ENCODE results near the gene CD7.

CD7 gene

DNA sequence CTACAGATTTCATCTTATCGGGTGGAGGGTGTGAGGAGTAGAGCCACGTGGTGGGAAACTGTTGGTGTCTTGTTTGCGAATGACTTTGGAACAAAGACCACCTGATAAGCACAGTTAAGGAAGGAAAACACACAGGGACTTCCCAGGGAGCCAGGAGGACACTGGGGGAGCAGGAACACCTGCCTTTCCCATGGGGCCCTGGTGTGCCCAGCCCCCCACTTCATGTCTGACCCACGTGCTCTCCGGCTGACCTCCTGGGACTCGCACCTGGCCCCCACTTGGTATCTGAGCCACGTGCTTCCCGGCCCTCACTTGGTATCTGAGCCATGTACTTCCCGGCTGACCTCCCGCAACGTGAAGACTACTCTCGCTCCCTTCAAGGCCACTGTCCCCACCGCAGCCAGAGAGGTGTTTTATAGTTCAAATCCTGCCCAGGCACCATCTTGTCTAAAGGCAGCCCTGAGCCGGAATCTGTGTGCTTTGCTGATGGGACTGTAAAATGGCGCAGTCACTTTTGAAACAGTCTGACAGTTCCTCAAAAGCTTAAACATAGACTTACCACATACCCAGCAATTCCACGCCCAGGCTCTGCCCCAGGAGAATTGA is 38.5 kb downstream of the CD7 start:
- no peak for DNase-seq (ENCODE audit: low spot score)

DNA sequence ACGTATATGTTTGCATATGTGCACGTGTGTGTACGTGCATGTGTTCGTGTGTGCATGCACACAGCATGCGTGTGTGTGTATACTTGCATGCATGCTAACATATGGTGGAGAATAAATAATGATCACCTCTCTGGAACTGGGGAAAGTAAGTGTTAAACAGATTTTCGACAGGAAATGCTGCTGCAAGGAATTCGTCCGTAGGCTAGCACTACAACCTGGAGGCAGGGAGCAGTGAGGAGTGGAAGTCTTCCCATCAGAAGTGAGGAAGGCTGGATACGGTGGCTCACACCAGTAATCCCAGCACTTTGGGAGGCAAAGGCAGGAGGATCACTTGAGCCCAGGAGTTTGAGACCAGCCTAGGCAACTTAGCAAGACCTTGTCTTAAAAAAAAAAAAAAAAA is 39.1 kb downstream of the CD7 start:
- no peak for DNase-seq (ENCODE audit: low spot score)

DNA sequence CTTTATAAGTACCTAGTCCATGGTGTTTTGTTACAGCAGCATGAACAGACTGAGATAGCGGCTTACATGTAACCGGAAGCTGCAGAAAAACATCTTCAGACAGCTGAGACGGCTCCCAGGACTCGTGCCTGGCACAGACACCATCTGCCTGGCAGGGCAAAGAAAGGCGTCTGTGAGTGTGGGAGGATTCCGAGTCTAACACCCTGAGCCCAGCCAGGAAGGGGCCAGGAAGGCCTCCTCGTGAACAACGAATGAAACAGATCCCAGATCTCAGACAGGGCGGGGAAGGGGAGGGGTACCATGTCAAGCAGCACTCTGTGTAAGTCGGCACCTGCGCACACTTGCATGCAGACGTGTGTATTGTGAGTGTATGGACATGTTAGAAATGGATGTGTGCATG is 39.6 kb downstream of the CD7 start:
- no peak for DNase-seq (ENCODE audit: low spot score)

DNA sequence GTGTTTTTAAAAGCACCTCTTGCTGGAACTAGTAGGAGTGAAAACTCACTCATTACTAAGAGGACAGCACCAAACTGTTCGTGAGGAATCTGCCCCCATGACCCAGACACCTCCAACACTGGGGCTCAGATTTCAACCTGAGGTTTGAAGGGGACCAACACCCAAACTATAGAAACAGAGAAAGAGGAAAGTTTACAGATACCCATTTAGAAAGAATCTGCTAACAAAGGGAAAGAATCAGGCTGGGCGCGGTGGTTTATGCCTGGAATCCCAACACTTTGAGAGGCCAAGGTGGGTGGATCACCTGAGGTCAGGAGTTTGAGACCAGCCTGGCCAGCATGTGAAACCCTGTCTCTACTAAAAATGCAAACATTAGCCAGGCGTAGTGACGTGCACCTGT is 40.5 kb downstream of the CD7 start:
- no peak for DNase-seq (ENCODE audit: low spot score)

DNA sequence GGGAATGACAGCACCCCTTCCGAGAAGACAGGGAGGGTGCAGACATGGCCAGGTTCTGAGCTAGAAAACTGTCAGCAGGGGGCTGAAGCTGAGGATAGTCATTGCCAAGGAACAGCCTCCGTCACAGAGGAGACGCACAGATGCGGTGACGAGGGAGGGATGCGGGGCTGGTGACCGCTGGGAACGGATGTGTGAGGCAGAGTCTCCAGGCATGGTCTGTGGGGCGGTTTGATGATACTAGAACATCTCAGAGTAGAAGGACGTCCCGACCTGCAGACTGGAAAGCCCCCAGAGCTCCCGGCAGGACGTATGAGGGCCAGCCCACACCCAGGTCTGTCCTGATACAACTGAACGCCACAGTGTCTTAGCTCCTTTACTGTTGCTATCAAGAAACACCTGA is 42.1 kb downstream of the CD7 start:
- no peak for DNase-seq (ENCODE audit: low spot score)

DNA sequence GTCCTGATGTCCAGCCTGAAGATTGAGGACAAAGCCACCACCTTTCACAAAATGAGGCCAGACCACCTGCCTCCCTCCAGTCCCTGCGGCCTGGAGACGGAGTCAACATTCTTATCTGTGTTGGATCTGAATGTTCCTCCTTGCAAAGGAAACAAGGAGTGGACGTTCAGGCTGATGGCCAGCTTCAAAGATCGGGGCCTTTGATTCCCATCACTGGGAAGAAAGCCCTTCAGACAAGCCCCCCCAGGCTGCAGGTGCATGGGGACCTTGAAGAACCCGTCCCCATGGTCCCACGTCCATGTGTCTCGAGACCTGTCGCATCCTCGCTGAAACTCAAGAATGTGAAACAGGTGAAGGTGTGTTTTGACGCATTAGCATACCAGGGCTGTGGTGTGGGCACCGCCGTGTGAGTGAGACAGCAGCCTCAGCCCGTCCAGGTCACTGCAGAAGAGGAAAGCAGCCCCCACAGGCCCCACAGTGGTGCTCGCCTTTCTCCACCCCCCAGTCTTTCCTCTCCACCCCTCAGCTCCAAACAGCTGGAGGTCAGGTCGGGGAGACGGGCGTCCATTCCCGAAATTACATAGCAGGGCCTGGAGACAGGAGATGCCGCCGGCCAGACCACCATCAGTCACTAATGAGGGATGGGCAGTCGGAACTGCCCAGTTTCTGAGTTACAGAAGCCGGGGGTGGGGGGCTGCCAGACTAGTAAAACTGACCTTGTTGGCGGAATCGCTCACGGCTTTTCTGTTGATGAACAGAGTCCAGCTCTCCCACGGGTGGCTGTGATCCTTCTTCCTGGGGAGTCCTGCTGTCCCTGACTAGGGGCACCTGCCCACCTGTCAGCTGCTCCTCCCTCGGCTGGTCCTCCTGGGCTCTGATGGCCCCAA is 43.0 kb downstream of the CD7 start:
- no peak for DNase-seq (ENCODE audit: low spot score)

DNA sequence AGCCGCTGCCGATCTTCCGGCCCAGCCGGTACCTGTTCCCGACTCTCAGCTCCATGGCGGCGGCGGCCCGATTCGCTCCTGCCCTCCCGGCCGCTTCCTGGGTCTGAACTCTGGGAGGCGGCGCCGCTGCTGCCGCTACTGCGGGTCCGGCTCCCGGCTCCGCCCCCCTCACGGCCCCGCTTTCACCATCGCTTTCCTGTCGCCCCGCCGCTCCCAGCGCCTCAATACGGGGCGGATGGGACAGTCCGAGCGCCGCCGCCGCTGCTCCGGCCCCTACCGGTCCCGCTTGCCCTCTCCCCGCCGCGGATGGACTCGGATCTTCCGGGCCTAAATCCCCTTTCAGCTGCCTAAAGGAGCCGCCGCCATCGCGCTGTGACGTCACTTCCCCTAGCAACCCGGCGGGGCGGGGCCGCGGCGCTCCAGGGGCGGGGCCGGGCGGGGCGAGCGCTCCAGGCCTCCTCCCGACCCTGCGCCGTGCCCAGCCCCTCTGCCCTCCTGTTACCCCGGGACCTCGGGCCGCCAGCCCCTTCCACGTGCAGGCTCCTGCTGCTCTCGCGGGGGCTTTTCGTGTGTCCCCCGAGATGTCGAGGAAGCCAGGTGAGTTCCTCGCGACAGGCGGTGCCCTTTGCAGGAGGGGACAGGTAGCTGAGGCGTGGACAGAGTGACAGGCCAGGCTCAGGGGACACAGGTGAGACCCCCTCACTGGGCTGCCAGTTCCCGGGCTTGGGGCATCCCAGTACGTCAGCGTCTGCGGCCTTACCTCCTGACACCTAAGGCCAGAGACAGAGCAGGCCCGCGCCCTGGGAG is 43.9 kb downstream of the CD7 start, which contains the start of gene CSNK1D:
TSS of gene CSNK1D (minus strand) at position 374 of the 807 bp plus-strand sequence. CDS start at position 55, 319 bp downstream.
- peak; percentile 77 for DNase-seq (ENCODE audit: low spot score)

DNA sequence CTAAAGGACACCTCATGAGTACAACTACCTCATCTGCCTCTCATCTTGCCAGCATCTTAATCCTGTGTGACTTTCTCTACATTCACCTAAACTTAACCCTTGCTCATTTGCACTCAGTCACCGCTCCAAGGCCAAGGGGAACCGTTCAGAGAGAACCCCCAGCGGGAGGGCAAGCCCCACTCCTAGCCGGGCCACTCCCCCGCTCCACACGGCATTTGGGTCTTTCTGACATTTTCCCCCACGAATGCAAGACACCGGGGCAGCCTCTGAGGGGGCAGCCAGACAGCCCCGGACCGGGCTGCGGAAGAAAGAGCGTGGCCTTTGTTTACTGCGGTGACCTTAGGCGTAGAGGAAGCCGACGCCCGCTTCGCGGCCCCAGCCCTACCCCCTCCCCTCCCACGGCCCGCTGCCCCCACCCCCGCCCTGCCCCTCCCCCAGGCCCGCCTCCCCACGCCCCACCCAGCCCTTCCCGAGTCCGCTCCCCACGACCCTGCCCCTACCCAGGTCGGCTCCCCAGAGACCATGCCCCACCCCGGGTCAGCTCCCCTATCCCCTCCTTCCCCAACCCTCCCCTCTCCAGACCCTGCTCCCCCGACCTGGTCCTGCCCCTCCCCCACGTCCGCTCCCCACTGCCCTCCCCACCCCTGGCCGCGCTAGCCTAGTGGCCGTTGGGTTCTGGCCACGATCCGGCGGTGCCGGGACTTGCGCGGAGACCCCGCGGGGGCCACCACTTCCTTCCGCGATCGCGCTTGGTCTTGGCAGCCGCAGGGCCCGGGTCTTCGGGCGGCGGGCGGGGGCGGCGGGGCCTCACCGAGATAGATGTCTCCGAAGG is 44.7 kb downstream of the CD7 start:
- no peak for DNase-seq (ENCODE audit: low spot score)

DNA sequence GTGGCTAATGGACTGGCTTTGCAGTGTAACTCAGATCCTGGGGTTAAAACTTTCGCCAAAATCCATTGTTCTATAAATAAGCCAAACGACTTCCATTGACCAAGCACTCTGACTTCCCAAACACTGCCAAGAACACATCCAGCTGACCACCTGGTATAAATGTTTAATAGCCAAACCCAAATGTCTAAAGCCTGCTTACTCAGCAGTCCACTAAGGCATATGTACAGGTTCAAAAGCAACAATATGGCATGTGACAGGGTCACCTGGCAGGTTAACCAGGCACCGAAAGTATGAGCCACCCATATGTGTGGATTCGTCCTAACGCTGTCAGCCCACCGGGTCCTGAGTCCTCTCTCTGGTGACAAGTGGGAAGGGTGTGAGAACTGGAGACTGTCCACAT is 46.0 kb downstream of the CD7 start:
- no peak for DNase-seq (ENCODE audit: low spot score)

DNA sequence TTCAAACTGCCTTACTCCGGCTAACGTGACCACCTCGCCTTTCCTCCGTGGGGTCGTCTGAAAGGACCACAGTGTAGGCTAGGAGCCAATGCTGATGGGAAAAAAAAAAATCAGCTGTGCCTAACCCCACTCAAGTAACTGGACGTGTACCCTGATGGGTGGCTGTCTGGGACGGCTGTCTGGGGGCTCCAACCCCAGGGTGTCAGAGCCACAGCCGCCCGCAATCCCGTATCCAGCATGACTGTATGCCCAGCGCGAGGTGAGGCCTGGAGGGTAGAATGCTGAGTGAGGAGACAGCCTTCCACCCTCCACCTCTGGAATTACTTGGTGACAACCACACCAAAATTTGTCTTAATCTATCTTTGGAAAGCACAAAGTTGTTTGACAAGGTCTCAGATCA is 46.8 kb downstream of the CD7 start:
- DNase-seq (ENCODE audit: low spot score) = no peak

DNA sequence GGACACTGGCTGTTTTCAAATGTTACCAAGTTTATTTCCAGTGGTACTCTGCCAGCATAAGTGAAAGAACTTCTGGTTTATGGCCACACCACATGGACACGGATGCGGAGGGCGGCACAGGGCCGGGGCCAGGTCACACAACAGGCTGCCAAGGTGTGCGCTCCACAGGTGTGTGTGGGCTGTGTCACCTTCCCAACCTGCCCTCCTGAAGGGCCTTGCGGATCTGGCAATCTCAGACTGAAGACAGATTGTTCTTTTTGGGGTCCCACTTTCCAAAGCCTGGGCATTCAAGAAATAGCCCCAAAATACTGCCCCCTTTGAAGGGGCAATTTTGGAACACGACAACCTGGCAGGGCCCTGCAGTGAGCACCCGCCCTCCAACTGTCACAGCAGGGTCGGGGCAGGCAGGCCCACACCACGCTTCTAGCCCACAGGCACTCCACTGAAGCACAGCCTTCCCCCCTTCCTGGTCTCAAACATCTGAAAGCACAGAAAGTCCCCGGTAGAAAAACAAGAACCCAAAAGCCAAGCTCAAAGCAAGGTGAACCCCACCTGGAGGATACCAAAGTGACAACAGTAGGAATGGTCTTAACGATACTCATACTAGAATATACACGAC is 47.4 kb downstream of the CD7 start:
- DNase-seq (ENCODE audit: low spot score) = no peak

DNA sequence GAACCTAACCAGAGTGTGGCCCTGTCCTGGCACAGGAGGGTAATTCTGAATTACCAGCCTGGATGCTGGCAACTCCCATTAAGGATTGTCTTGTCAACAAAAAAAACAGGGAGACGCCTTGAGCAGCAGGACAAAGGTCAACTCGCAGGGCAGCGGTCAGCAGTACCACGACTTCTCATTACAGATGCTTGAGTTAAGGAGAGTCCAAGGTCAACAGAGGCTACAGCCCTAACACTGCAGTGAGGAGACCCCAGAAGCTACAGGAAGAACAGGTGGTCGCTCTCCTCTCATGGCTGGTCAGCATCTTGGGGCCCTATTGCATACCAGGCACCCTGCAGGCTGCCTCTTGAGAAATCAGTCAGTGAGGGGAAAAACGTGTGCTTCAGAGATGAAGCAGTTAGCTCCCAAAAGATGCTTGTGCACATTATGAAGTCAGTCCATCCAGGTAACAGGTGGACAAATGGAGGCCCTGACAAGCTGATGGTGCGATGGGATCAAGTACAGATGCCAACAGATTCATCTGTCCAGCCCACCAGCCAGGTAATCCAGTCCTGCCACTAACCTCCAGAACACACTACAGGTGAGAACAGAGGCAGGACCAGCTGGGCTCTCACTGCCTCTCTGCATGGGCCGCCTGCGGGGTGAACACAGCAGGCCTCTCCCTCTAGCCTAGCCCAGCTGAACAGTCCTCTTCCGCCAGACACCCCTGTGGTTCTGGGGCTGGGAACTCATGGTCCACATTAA is 48.1 kb downstream of the CD7 start:
- no peak for DNase-seq (ENCODE audit: low spot score)

DNA sequence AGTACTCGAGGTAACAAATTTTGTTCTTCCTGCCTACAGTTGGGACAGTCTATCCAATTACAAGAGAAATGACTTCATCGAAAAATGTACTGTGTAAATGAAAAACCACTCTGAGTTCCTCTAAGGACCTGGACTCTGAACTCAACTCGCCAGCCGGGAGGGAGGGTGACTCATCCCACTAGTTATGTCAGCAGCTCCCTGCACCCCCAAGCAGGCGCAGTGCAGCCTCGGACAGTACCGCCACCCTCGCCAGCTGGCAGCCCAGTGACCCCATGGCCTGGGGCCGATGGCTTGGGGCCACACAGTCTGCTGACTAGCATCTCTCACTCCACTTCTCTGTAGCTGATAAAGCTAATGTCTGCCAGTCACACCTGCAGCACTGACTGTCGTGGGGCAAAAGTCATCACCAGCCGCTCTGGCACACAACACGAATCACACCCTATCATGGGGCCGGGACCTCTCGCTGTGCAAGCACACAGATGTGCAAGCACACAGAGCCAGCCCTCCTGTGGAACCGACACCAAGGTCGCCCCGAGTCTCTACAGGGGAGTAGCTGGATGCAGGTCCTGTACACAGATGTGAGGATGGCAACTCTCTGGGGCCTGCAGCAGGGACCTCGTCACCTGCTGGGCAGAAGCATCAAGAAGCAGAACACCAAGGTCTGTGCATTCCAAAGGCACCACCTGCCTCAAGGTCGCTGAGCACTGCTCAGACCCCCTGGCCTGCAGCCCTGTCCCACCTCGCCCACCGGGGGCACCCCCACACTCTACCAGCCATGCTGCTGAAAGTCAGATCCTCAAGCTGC is 49.6 kb downstream of the CD7 start:
- peak; percentile 87 for DNase-seq (ENCODE audit: low spot score)

DNA sequence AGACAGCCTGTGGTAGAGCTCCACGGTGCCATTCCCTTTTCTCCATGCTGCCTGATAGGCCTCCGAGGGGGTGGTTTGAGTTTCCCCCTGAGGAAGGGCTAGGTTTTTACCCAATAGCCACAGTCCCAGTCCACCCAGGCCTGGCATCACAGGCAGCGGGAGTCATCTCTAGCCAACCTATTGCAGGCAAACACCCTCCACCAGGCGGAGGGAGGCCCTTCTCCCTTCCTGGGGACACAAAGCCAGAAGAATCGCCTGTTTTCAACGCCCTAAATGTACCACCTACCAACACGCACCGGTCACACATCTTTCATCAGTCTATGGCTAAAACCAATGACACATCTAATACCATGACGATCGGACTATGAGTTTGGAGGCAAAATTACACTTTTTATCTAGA is 51.3 kb downstream of the CD7 start:
- DNase-seq (ENCODE audit: low spot score) = no peak
